Colonic mucosa (tissue), 4 donors: Measurements from ENCODE around the gene CCM2. TPM values are rescaled to one million over a fixed set of nuclear protein-coding genes. Genes with fewer than 3 reads are reported as not detected.
A peak's percentile ranks its signal among the peaks of the same experiment; 100 is the strongest.

Source experiments
- DNase-seq: peaks from one replicate; pipeline ENCODE4 v3.0.0-alpha.2; 2020
- H3K27ac ChIP-seq: fragments of 200-600 bp; one replicate; pipeline ENCODE4 v1.8.0; 2021
- H3K27me3 ChIP-seq: fragments of 200-600 bp; one replicate; pipeline ENCODE4 v1.8.0; 2021
- H3K36me3 ChIP-seq: fragments of 200-600 bp; one replicate; pipeline ENCODE4 v1.8.0; 2021
- H3K4me1 ChIP-seq: fragments of 200-600 bp; one replicate; pipeline ENCODE4 v1.8.0; 2021; ENCODE audit warnings: mild to moderate bottlenecking
- H3K4me3 ChIP-seq: fragments of 200-600 bp; one replicate; pipeline ENCODE4 v1.8.0; 2021
- H3K9ac ChIP-seq, 2 donors: one replicate each; pipeline ENCODE4 v1.7.0; 2013; ENCODE audit warnings: control low read depth in 2 of 2, low read depth in 2 of 2, low read length in 2 of 2
- H3K9me3 ChIP-seq: fragments of 200-600 bp; one replicate; pipeline ENCODE4 v1.8.0; 2021
- CTCF ChIP-seq: fragments of 200-600 bp; IDR thresholded peaks from one replicate; pipeline ENCODE4 v1.8.0; 2022; ENCODE audit warnings: antibody characterized with exemption, mild to moderate bottlenecking
- intact Hi-C: fragments of 100-400 bp; cut with DNase I; formaldehyde crosslinking; loops from one replicate; pipeline ENCODE4 v1.14.1; 2022
- total RNA-seq, 2 donors: library from RNA; stranded (reverse); fragmentation: NEBNext Ultra II Directional in 1 of 2; extraction: Animal tissue kit (Norgen Biotek cat#: 25700) in 1 of 2; gene quantifications; one replicate each; pipeline ENCODE4 v1.2.1, GENCODE V29; 2021
- donor health status: healthy.
- donor health status: DM: no; HTN: no; CAD: no.
- donor health status: DM: no; HTN: no; CAD: no.

The CCM2 gene
- total RNA-seq, 2 donors from 2014 or later = 34.8 to 38.0 TPM

GRCh38 chr7:44975331-44976039, 24.5 kb upstream of the CCM2 start:
- Histone ChIP-seq H3K4me3 (no peak overlapping the region), H3K36me3 (no peaks in the 10 kb centered on the region), H3K27me3 (no peaks in the 10 kb centered on the region), H3K4me1 (no peaks in the 10 kb centered on the region), H3K27ac (no peak overlapping the region), H3K9ac (no peak overlapping the region), H3K9me3 (no peaks in the 10 kb centered on the region)
- no peak for TF ChIP-seq CTCF
- DNase-seq = no peak
- intact Hi-C loops = loop anchor here (5.0 kb wide), 1 partner anchor 162 kb away; no protein-coding TSS in a partner anchor

- no peak overlapping the region for H3K27ac ChIP-seq
- no peak for DNase-seq
- H3K4me1 ChIP-seq = no peaks in the 10 kb centered on the region
- no peak overlapping the region for H3K9ac ChIP-seq
- no peaks in the 10 kb centered on the region for H3K27me3 ChIP-seq
- intact Hi-C loops = loop anchor here (5.0 kb wide), 1 partner anchor 161 kb away; no protein-coding TSS in a partner anchor
- H3K36me3 ChIP-seq = no peaks in the 10 kb centered on the region
- no peak for TF ChIP-seq CTCF
- H3K9me3 ChIP-seq = no peaks in the 10 kb centered on the region
- no peak overlapping the region for H3K4me3 ChIP-seq
Observed at GRCh38 chr7:44976040-44976745, 23.8 kb upstream of the CCM2 start.

GRCh38 chr7:44976746-44977196, 23.2 kb upstream of the CCM2 start:
- DNase-seq = no peak
- intact Hi-C loops = loop anchor here (5.0 kb wide), 1 partner anchor 161 kb away; no protein-coding TSS in a partner anchor

GRCh38 chr7:44977304-44977958, 22.6 kb upstream of the CCM2 start:
- peak overlapping the region; percentile 35 to 46 for H3K9ac ChIP-seq
- intact Hi-C loops = loop anchor here (5.0 kb wide), 1 partner anchor 160 kb away; no protein-coding TSS in a partner anchor
- no peak for DNase-seq
- H3K27ac ChIP-seq = peak overlapping the region; percentile 10
- H3K4me1 ChIP-seq = no peaks in the 10 kb centered on the region
- H3K4me3 ChIP-seq = peak overlapping the region; percentile 21
- no peaks in the 10 kb centered on the region for H3K9me3 ChIP-seq
- H3K36me3 ChIP-seq = no peaks in the 10 kb centered on the region
- TF ChIP-seq CTCF = no peak
- H3K27me3 ChIP-seq = no peaks in the 10 kb centered on the region

More at GRCh38 chr7:44976746-44977196, 23.2 kb upstream of the CCM2 start:
- H3K4me3 ChIP-seq = no peak overlapping the region
- no peak overlapping the region for H3K27ac ChIP-seq
- H3K9me3 ChIP-seq = no peaks in the 10 kb centered on the region
- no peaks in the 10 kb centered on the region for H3K27me3 ChIP-seq
- peak overlapping the region in 1 of 2 donors; percentile 16 for H3K9ac ChIP-seq
- TF ChIP-seq CTCF = no peak
- H3K36me3 ChIP-seq = no peaks in the 10 kb centered on the region
- H3K4me1 ChIP-seq = no peaks in the 10 kb centered on the region

GRCh38 chr7:44977959-44978335, 22.1 kb upstream of the CCM2 start:
- TF ChIP-seq CTCF = no peak
- H3K4me1 ChIP-seq = no peaks in the 10 kb centered on the region
- H3K36me3 ChIP-seq = no peaks in the 10 kb centered on the region
- no peaks in the 10 kb centered on the region for H3K9me3 ChIP-seq
- peak overlapping the region in 1 of 2 donors; percentile 35 for H3K9ac ChIP-seq
- peak overlapping the region; percentile 21 for H3K4me3 ChIP-seq
- intact Hi-C loops = loop anchor here (5.0 kb wide), 1 partner anchor 159 kb away; no protein-coding TSS in a partner anchor
- no peak for DNase-seq
- H3K27me3 ChIP-seq = no peaks in the 10 kb centered on the region
- peak overlapping the region; percentile 10 for H3K27ac ChIP-seq
